Measurements from ENCODE around the gene KCNMA1.

GRCh38 chr10:77011874-77012811 is 625.5 kb downstream of the KCNMA1 start:
- no peak for TF ChIP-seq YY1 (IDR thresholded peaks at IDR 0.05; ENCODE audit: insufficient read depth, insufficient read length)
- TF ChIP-seq ZNF274 (IDR thresholded peaks at IDR 0.05; ENCODE audit: low read depth, low read length), result no peak
- TF ChIP-seq SUZ12 (IDR thresholded peaks at IDR 0.05; ENCODE audit: extremely low read depth, insufficient read depth, insufficient read length), result no peak

Measured in NT2/D1 (cell line).